HG02852 (cell line): ENCODE measurements around the gene ZNF57.
"Not testable (repeated sequence)": the region's sequence is repeated elsewhere in the genome, so short reads cannot be mapped to it uniquely, and the experiment has no call there.

Source experiments
- ATAC-seq: cut with Tn5 transposase; IDR thresholded peaks from one replicate; pipeline ENCODE4 v1.9.1; 2021; ENCODE audit warnings: mild to moderate bottlenecking, moderate library complexity; ENCODE audit not compliant: unreplicated experiment

ZNF57 gene

GRCh38 chr19:2900296-2901252 is at the start of gene ZNF57:
ZNF57 (plus strand) TSS chr19:2900928; CDS start chr19:2901046, 118 bp downstream.
- peak; percentile 93 for ATAC-seq

- no peak for ATAC-seq
These were observed 48.1 kb upstream of the ZNF57 start for GRCh38 chr19:2852598-2852997.

GRCh38 chr19:2853015-2853606 is 47.6 kb upstream of the ZNF57 start:
- ATAC-seq: no peak

GRCh38 chr19:2854849-2855248 is 45.9 kb upstream of the ZNF57 start:
- ATAC-seq: no peak

- no peak for ATAC-seq
These were observed 44.2 kb upstream of the ZNF57 start for GRCh38 chr19:2856457-2857050.

GRCh38 chr19:2858864-2859263 is 41.9 kb upstream of the ZNF57 start:
- no peak for ATAC-seq

- no peak for ATAC-seq
These were observed 36.9 kb upstream of the ZNF57 start for GRCh38 chr19:2863816-2864215.

GRCh38 chr19:2865334-2866100 is 35.2 kb upstream of the ZNF57 start:
- no peak for ATAC-seq

GRCh38 chr19:2866495-2867024 is 34.2 kb upstream of the ZNF57 start:
- no peak for ATAC-seq

- no peak for ATAC-seq
These were observed 33.4 kb upstream of the ZNF57 start, which contains the start of gene ZNF556 for GRCh38 chr19:2867025-2867991. ZNF556 (plus strand) TSS chr19:2867335; CDS start chr19:2867422, 87 bp downstream.

- ATAC-seq: no peak
These were observed 31.1 kb upstream of the ZNF57 start for GRCh38 chr19:2869618-2870017.

GRCh38 chr19:2872175-2872574 is 28.6 kb upstream of the ZNF57 start:
- ATAC-seq: not testable (repeated sequence)

GRCh38 chr19:2877398-2878331 is 23.1 kb upstream of the ZNF57 start:
- ATAC-seq: no peak

GRCh38 chr19:2883686-2884439 is 16.9 kb upstream of the ZNF57 start:
- no peak for ATAC-seq

- no peak for ATAC-seq
These were observed 15.0 kb upstream of the ZNF57 start for GRCh38 chr19:2885736-2886135.

- no peak for ATAC-seq
These were observed 13.3 kb upstream of the ZNF57 start for GRCh38 chr19:2887391-2887914.

GRCh38 chr19:2888731-2889224 is 11.9 kb upstream of the ZNF57 start:
- ATAC-seq: no peak
